Jurkat, Clone E6-1 (cell line): Measurements from ENCODE around the gene TNIK.

Experiments used
- DNase-seq: peaks from one replicate; pipeline ENCODE4 v3.0.0-alpha.2; 2011; ENCODE audit warnings: low read depth, low spot score
- H3K4me3 ChIP-seq: 2 replicates; pipeline ENCODE4 v1.5.1; 2011; ENCODE audit warnings: mild to moderate bottlenecking, low read length, control low read depth, moderate library complexity

The TNIK gene

DNA sequence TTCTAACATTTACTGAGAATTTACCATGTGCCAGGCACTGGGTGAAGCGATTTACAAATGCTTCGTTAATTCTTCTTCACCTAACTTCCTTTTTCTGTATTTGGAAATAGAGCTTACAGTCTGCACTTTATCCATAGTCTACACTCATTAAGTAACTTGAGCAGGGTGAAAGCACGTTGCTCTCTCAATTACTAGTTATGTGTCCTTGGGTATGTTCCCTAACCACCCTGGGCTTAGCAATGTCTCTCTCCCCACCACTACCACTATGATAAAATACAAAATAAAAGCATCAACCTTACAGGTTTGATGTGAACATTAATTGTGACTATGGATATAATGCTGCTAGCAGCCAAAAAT lies 260.8 kb downstream of the TNIK start:
- H3K4me3 ChIP-seq, result no peak overlapping the region
- no peak for DNase-seq

DNA sequence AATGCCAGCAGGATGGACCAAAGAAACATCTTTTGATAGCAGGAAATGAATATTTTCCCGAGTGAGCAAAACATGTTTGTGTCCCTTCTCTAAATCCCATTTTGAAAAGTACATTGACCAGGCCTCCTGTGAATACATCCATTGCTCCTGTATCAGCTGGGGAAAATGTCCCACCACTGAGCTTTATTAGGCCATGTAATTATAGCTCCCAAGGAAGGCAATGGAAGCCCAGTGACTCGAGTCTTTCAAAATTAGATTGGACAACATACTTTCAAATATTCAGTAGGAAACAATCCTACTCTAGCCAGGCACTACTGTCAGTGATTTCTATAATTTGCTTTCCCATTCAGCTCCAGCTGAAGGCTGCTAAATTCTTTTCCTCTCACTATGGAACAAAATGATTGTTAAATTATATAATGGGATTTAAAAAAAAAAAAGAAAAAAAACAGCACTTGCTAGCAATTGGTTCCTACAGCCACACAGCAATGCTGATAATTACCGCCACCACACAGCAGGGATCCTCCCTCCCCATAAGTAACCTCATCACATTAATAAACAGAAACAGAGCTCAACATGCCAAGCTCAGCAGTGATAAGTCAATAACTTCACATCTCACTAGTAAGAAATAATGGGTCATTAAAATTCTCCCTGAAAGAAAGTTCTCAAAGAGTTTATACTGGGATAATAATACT lies 261.3 kb downstream of the TNIK start:
- H3K4me3 ChIP-seq, result no peak overlapping the region

DNA sequence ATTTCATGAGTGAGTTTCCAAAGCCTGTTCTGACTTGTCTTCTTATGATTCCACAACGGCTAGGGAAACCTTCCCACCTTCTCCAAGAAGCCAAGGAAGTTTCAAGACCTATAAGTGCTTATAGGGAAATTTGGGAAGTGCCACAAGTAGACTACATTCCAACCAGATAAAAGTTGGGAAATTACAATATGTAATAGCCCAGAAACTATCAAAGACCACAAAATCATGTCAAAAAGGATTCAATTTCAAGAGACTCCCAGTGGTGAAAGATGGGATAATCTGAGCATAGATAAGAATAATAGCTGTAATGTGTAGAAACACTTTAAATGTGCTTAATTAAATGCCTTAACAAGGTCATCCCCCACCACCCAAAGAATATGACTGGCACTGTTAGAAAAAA lies 264.5 kb downstream of the TNIK start:
- no peak for DNase-seq
- H3K4me3 ChIP-seq, result no peak overlapping the region

More for the DNA sequence above, 261.3 kb downstream of the TNIK start:
- no peak for DNase-seq

DNA sequence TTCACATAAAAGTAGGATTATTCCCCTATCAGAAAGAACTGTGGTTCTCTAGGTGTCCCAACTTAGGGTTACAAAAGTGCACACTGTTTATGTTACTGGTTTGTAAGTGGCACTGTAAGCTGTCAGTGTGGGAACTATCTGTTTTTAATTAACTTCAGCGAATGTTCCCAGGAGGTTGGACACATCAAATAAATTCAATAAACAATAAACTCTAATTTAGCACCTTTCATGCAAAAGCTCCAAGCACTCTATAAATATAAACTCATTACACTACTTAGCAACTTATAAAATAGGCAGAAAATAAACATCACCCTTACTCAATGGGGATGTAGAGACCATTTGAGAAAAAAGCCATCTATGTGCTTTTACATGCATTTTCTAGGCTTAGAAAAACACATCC lies 265.2 kb downstream of the TNIK start:
- DNase-seq, result no peak
- no peak overlapping the region for H3K4me3 ChIP-seq

DNA sequence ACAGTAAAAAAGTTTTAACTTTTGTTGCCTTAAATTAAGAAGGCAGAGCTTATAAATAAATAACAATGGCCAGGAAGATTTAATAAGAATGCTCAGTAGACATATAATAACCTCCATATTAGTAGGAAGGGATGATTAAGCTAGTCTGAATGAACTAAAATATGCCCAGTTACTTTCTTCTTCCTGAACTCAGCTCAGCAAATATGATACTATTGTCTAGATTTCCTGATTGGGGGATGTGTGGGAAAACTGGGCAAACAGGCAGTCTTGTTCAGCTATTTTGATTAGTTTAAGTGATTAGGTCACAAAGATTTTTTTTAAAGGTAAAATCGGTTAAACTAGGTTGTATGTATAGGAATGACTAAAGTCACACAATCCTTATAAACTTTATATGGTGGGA lies 266.5 kb downstream of the TNIK start:
- H3K4me3 ChIP-seq, result no peak overlapping the region
- no peak for DNase-seq

DNA sequence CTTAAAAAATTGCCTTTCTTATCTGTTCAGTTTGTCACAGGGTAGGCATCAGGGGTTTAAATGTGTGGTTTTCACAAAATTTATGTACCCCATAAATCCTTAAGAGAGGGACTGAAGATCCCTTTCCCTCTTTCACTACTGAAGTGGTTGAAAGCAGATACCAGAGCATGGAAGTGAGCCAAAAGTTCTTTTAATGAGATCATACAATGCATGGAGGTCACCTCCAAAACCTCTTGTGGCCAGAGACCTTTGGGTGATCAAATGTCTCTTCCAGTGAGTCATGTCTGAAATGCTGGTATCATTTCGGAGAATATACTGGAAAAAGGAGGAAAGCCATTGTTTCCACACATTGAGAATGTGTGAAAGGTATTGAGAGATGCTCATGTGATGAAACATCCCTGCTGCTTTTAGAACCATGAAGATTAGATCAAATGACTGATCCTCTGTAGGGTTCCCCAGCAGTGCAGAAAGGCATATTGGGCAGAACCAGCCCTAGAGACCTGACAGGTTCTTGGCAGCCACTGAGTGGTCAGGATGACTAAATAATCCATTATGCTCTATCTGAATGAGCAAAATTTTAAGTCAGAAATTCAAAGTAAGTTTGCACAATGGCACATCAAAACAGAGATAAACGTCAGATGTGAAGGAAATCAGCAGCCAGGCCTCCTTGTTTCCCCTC lies 267.9 kb downstream of the TNIK start:
- DNase-seq, result no peak
- H3K4me3 ChIP-seq, result no peak overlapping the region

DNA sequence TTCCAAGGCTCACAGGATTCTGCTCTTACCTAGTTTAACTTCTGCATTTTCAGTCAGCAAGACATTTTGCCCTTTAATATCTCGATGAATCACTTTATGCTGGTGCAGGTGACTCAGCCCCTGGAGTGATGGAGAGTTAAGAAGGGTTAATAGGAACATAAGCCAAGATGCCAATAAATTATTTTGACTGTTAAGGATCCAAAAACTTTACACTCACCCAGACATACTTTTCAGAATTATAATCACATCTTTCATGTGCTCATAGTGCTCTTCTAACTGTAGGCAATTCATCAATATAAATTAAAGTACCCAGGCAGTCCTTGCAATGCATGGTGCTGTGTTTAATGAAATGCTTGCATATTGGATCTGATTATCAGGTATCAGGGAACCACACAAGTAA lies 269.5 kb downstream of the TNIK start:
- no peak for DNase-seq
- H3K4me3 ChIP-seq, result no peak overlapping the region

DNA sequence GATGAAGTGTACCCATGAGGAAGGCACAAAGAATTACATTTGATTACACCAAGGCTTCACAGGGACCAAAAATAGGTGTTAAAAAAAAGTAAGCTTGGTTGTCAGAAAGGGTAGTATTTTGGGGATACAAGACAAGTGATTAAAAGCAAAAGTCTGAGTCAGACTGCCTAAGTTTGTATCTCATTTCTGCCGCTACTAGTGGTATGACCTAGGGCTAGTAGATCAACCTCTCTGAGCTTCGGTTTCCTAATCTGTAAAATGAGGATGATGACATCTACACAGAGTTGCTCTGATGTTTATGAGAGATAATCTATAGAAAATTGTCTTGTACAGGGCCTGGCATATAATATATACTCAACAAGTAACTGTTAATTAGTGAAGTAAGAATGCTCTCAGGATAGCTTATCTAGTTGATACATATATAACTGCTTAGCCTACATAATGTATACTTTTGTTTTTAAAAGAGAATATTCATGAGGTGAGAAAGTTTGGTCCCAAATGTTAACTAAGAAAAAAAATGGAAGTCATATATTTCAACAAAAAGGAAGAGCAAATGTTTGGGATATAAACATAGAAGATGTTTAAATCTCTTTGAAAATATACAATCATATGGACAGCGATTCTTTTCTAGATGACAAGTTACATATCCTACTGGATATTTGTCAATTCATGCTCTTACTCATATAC lies 270.7 kb downstream of the TNIK start:
- H3K4me3 ChIP-seq, result no peak overlapping the region
- DNase-seq, result no peak

DNA sequence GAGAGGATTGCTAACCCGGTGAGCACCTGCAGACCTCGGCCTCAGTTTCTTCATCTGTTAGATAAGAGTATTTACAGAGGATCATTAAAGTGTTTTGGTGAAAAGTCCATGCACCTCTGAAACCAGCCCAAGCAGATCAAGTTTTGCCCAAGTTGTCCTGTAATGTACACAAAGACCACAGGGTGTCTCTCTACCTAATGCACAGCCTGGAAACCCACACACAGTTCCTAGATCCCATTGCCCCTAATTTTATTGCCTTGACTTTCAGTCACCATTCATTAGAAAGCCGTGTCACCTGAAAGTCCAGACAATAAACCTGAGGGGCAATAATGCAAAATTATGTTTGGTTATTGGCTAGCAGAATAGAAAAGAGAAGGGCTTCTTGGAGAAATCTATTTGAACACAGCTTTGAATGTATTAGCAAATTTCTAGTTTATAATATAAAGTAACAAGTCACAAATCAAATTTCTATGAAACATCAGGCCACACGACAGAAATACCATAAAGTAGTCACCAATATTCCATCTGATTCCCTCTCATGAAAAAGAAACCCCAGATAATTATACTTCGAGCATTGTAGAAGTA lies 272.4 kb downstream of the TNIK start:
- H3K4me3 ChIP-seq, result no peak overlapping the region
- no peak for DNase-seq

DNA sequence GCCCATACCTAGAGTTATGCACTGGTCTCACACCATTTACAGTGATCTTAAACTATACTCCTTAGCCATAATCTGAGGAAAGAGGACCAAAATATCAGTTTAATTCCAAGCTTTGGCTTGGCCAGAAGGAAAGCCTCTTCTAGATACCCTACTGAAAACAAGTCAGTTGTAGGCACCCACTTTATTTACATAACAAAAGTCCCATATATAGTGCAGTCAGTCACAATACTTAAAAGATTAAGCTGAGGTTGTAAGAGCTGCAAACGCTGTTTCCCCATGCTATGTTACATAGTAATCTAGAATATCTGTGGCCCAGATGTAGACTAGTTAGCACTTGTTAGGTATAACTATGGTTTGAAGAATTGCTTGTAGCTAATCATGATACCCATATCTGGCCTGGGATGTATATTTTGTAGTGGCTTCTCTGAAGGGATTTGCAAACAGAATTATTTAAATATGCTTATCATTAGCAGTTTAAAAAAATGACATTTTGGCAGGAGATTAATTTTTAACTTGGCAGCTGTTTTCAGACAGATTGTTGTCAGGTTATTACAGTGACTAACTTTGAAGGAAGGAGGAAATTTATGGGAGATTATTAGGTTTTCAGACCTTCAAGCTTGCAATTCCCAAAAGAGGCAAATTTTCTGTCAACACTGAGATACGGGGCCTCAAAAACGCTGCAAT lies 273.2 kb downstream of the TNIK start:
- H3K4me3 ChIP-seq, result no peak overlapping the region
- DNase-seq, result no peak

DNA sequence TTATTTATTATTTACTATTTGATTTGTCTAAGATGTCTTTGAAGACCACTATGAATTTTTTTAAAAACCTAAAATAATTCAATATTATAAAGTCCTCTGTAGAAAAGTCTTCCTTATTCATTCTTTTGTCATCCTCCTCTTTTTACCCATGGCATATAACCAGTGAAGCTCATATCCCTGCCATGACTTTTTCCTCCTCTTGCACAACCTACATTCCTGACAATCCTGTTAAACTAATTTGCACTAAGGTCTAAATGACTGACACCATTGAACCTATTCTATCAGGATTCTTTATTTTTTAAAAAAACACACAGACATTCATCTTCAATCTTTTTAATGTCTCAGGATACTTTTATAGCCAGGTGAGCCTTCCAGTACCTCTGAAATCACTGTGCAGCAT lies 273.8 kb downstream of the TNIK start:
- DNase-seq, result no peak
- no peak overlapping the region for H3K4me3 ChIP-seq

DNA sequence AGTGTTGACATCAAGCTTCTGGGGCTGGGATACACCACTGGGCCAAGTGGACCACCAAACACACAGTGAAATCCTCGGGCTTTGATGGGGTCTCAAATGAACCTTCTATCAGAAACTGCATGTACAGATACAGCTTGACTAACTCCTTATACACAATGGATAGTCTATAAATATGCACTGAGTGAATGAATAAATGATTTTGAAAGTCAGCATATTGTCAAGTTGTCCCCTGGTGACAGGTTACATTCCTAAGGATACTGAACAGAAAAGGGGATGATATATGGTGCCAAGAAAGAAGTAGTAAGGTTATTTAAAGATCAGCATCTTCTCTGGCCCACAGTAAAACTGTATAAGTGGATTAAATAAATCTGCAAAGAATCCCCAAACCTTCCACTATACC lies 274.2 kb downstream of the TNIK start:
- DNase-seq, result no peak
- no peak overlapping the region for H3K4me3 ChIP-seq

DNA sequence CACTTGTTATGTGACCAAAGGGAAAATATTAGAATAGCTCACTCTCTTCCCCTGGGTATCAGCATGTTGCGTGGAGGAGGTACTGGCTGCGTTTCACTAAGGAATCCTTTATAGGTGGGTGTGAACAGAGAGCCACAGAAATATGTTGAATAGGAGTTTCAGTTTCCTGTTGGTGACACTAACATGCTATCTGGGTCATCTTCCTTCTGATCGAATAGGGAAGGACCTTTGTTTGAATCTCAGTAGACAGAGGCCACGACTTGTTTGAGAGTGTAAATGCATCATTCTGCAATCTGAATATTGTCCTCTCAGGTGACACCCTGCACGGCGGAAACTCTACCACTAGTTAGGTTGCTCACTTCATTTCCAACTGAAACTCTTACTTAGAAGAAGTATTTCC lies 275.8 kb downstream of the TNIK start:
- H3K4me3 ChIP-seq, result no peak overlapping the region
- no peak for DNase-seq

DNA sequence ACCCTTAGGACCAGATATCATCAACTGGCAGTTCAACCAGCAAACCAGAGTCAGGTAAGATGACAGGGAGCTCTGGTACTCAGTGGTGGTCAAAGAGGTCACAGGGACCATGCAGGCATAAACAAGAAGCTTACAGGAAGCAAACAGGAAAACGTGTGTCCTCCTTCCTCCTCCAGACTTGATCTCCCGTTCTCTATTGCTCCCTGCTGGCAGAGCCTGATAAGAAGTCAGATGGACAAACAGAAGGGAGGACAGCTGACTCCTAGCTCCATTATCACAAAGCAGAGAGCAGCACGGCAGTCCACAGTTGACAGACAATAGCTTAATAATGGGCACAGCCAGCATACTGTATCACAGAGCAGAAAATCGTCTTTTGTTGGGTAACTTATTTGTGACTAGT lies 277.2 kb downstream of the TNIK start:
- no peak for DNase-seq
- H3K4me3 ChIP-seq, result no peak overlapping the region

DNA sequence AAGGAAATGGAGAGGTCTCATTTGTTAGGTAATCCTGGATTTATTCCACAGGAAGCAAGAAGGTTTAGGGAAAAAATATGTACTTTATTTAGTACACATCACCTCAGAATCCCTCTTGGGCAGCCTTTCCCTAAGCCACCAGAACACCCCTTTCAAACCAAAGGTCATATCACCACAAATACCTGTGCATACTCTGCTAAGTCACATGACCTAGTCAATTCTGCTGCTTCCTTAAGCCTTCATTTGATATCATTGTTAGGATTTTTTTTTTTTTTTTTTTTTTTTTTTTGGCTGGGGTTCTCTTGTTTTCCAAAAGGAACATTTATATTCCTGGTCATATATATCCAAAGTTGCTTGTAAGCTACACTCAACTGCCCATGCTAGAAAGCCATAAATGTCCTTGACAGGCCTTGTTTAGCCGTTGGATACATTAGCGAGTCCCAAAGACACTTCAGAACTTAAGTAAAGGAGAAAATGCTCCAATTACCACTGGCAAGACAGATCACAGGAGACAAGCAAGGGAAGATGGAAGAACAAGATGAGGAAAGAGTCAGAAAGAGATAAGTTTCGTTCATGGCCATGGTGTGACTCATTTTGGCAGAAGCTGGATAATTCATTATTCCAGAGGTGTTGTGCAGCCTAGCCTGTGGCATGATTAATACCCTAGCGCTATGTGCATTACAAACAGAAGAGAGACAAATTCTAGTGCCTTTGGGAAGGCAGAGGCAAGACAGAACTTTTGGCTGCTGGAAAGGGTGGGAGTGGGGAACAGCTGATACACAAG lies 278.1 kb downstream of the TNIK start:
- H3K4me3 ChIP-seq, result no peak overlapping the region
- no peak for DNase-seq

DNA sequence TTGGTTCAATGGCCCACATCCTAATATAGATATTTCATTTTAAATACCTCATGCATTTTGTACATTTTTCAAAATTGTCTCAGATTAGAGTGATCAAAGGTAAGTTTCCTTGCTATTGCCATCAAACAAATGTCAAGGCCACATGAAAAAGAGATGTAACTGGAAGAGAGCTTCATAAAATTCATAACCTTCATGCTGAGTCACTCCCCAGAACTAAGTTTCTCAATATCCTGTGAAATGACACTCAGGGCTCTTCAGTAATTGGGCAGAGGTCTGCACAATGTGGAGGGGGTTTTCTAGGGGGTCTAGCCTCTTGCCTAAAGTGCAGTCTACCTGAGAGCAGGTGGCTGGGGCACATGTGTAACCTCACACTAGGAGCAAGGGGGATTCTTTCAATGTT lies 281.5 kb downstream of the TNIK start:
- DNase-seq, result no peak
- no peak overlapping the region for H3K4me3 ChIP-seq

DNA sequence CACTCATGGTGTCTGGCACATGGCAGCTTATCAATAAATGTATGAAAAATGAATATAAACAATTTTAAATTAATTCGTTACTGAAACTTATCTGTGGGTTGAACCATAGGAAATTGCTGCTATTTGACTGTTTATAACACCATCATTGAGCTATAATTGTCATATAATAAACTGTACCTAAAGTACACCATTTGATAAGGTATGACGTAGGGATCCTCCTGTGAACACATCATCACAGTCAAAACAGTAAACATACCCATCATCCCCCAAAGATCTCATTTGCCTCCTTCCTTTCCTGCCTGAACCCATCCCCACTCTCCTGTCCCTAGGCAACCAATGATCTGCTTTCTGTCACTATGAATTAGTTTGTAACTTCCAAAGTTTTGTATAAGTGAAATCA lies 282.7 kb downstream of the TNIK start:
- DNase-seq, result no peak
- H3K4me3 ChIP-seq, result no peak overlapping the region

DNA sequence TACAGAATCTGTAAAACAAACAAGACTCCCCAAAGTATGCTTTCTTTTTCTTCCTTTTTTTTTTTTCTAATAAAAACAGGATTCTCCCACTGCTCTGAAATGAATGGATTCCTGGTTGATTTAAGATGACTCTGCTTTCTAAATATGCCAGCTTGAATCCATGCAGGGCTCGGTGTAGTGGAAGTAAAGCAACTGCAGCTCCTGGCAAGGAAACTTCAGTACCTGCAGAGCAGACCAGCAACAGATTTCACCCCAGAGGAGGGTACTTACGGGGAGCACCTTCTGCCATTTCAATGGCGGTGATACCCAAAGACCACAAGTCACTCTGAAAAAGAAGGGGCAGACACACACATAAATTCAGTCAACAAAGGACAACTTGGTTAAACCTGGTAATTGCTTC lies 283.1 kb downstream of the TNIK start:
- DNase-seq, result no peak
- no peak overlapping the region for H3K4me3 ChIP-seq
